Loucy (cell line): Measurements from ENCODE around the gene NOL4L.

Experiments
- CTCF ChIP-seq: fragments of 200-600 bp; sonication (generic); conservative IDR thresholded peaks from 2 replicates; pipeline ENCODE4 v1.5.1; 2014; ENCODE audit warnings: mild to moderate bottlenecking, antibody characterized with exemption, low read length
- EZH2phosphoT487 ChIP-seq: fragments of 200-600 bp; IDR thresholded peaks from 2 replicates; pipeline ENCODE4 v1.6.1; 2018; ENCODE audit warnings: antibody characterized with exemption, mild to moderate bottlenecking, moderate library complexity, borderline replicate concordance

- no peak for TF ChIP-seq CTCF
- no peak for TF ChIP-seq EZH2phosphoT487
Observed at GRCh38 chr20:32411955-32412706, 173.0 kb downstream of the NOL4L start.
